GM21390 (cell line): ENCODE data around the gene SLC6A7.

Experiments used
- ATAC-seq: cut with Tn5 transposase; IDR thresholded peaks from one replicate; pipeline ENCODE4 v1.9.1; 2021; ENCODE audit not compliant: unreplicated experiment

SLC6A7 gene

GRCh38 chr5:150189728-150190502 is at the start of gene SLC6A7:
Gene SLC6A7 (plus strand): TSS chr5:150190062. CDS start chr5:150190328, 266 bp downstream.
- no peak for ATAC-seq

DNA sequence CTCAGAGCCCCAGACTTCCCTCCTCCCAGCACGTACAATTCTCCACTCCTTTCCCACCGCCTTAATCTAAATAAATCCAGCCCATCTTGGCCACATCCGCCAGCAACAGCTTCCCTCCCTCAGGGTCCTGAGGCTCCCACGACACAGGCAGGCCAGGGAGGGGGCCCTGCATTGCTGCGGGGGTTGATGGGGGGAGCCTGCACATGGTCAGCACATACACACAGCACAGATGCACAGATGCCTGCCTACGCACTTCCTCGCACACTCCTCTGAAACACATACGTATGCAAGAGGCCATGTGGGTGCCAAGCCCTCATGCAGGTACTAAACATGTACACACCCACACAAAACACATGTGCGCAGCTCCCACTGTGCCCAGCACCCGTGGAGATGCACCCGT is 49.0 kb upstream of the SLC6A7 start:
- ATAC-seq, result no peak

DNA sequence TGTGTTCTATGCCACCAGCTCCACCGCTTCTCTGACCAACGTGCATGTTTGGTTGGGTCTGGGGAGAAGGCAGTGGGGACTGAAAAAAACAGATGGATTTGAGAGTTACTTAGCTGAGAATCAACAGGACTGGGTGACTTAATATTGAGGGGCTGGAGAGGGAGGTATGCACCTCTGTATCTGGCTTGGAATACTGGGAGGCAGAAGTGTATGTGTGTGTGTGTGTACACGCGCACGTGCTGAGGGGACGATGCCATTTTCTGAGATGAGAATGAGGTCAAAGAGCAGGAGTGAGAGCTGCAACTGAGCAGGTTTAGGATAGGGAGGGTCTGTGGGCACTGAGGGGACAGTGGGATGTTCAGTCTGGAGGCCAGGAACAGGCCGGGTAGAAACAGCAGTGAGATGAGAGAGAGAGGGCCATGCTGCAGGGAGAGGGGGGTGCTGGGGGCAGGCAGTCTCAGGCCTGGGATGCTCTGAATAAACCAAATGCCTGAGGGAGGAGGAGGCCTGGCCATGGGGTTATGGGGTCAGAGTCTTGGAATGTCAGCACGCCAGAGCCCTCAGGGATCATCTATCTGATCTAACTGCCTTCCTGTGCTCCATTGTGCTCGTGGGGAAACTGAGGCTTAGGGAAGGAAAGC is 48.2 kb upstream of the SLC6A7 start:
- ATAC-seq, result no peak

- ATAC-seq, result no peak
Observed at GRCh38 chr5:150142185-150142958, 47.5 kb upstream of the SLC6A7 start.

DNA sequence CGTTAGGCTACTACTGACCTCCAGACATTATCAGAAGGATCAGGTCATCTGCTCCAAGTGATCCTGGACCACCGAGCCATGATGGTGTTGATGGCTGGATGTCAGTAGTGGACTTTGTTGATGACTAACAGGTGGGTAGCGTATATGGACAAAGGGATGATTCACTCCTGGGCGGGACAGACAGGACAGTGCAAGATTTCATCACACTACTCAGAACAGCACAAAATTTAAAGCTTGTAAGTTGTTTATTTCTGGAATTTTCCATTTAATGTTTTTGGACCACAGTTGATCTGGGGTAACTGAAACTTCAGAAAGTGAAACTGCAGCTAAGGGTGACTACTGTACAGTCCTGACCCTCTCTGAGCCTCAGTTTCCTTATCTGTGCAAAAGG is 46.9 kb upstream of the SLC6A7 start:
- no peak for ATAC-seq

- ATAC-seq, result no peak
Observed at GRCh38 chr5:150143350-150144245, 46.3 kb upstream of the SLC6A7 start.

GRCh38 chr5:150144246-150144801 is 45.5 kb upstream of the SLC6A7 start:
- no peak for ATAC-seq

- no peak for ATAC-seq
Observed at GRCh38 chr5:150144879-150145278, 45.0 kb upstream of the SLC6A7 start.

DNA sequence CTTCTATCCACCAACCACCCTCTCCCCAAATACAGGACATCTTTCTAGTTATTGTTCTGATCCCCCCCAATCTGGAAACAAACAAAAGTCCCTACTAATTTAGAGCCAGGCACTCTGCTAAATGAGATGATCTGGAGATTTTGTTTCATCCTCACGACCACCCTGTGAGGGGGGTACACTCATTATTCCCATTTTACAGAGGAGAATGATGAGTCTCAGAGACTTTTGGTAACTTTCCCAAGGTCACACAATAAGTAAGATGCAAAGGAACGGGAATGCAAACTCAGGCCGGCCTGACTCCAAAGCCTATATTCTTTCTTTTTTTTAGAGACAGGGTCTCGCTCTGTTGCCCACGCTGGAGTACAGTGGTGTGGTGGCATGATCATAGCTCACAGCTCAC is 43.6 kb upstream of the SLC6A7 start:
- ATAC-seq, result no peak

DNA sequence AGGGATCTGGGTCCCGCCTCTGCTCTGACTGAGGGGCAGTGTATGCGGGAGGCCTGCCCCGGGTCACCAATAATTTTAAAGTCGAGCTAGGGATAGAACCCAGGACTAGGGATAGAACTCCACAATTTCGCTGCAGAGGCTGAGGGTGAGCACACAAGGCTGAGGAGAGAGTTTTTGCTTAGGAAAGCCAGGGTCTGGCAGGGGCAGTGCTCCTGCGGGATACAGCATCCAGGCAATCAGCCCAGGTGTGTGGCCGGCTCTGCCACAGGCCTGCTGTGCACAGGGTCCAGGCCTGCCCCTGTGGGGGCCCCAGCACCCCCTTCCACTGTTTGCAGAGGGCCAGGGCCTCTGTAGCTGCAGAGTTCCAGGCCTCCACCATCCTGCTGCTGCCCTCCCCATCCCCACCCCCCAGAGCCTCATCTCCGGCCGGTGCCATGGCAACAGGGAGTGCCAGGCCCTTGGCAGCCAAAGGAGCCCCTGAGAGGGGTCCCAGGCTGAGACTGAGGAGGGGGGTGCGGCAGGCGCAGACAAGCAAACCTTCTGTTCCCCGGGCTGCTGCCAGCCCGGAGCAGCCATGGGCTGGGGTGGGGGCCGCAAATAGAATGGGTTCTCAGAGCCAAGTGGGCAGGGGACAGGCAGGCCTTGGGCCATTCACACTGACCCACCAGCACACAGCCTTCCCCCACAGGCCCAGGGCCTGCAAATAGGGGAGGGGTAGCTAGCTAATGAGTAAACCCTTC is 42.8 kb upstream of the SLC6A7 start:
- ATAC-seq, result no peak

DNA sequence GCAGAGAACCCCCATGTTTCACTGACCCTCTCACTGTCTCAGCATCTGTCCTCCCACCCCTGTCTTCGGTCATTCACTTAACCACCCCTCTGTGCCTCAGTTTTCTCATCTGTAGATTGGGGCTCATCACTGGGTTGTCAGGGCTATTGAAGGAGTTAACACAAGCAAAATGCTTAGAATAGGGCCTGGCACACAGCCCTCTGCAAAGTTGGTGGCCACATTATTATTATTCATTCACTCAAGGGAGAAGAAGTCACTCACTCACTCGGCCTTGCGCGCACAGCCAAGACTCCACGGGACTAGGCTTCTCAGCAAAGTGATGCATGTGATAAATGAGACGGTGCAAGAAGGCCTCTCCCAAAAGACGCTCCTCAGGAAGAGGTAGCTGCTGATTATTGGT is 42.2 kb upstream of the SLC6A7 start:
- no peak for ATAC-seq

DNA sequence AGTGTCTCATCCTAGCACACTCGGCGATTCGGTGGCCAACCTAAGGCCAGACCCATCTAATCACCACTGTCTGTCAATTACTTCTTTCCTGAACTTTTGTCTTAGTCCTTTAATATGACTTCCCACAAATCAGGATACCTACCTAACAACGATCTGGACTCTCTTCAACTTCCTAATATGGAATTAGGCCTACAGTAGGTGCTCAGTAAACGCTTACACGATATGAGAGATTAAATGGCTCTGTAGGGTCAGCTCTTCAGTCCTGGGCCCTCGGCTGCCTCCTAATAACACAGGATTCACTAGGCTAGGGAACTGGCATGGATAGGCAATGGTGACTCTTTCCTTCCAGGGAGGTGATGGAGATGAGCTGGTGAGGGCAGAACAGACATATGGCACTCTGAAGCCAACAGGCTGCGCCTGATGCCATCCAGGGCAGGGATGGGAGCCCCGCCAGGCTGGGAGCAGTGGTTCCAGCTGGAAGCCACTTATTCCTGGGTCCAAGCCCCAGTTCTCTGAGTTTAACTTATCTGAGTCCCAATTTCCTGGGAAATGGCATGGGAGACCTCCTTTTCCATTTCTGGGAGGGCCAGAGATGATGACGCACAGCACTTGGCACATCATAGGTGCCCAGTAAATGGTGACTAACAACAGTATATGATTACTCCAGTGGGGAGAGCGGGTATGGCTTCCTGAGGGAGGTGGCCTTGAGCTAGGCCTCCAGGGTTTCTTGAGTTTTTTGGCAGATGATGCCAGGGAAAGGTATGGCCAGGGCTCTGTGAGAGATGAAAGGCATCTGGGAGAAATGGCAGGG is 41.5 kb upstream of the SLC6A7 start:
- ATAC-seq, result no peak

- no peak for ATAC-seq
Observed at GRCh38 chr5:150149618-150150017, 40.2 kb upstream of the SLC6A7 start.

GRCh38 chr5:150152636-150153462 is 37.0 kb upstream of the SLC6A7 start:
- ATAC-seq, result no peak

GRCh38 chr5:150153483-150153882 is 36.4 kb upstream of the SLC6A7 start:
- ATAC-seq, result no peak

DNA sequence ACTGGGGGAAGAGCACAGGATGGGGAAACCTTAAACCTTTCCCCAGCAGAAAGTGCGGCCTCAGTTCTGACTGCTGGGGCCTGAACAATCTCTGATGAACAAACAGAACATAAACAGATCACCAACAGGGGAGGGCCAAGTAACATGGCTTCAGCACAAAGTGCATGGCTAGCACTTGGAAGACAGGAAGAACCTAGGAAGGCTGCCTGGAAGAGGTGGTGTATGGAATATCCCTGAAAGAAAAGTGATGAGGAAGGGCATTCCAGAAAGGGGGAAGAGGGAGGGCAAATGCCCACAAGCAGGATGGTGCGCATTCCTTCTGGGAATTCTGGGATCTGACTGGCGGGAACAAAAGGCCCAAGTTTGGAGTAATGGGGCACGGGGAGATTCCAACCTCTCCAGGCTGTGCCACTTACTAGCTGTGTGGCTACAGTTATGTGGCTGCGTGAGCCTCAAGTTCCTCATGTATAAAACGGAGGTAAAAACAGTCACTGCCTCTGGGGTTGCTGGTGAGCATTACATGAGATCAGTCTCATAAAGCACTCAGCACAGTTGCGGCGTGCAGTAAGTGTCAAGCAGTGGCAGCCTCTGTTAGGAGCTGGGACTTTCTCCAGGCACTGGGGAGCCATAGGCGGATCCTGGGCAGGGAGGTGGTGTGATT is 35.8 kb upstream of the SLC6A7 start:
- ATAC-seq, result no peak

DNA sequence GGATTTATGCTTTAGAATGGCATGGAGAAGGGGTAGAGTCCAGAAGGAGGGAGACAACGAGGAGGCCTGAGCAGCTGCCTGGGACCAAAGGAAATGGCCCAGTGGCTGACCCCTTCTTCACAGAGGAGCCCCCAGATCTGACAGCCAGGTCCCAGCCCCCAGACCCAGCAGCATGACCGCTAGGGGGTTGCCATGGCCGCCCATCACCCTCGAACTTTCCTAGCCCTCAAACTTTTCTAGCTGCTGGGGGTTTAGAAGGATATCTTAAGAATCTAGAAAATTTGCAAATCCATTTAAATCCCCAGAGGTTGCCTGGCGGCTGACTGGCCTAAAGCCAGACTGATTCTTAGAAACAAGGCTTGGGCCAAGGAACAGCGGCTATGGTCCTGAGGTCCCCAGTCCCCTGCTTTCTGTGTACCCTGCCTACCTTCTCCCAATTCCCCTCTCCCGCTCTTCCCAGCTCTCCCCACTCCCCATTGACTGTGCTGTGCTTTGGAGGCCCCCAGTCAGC is 35.2 kb upstream of the SLC6A7 start:
- no peak for ATAC-seq
